Sigmoid colon (tissue), 7 donors: Measurements from ENCODE around the gene CCDC61. TPM values are rescaled to one million over a fixed set of nuclear protein-coding genes. Genes with fewer than 3 reads are reported as not detected.

Experiments used
- DNase-seq: peaks from one replicate; pipeline ENCODE4 v3.0.0-alpha.2; 2019
- H3K27ac ChIP-seq, 4 donors: fragments of 200-600 bp; sonication (generic); one replicate each; pipeline ENCODE4 v1.5.1; 2016 to 2019; ENCODE audit warnings: mild to moderate bottlenecking in 1 of 4
- H3K27me3 ChIP-seq, 3 donors: fragments of 200-600 bp; sonication (generic); one replicate each; pipeline ENCODE4 v1.5.1; 2019; ENCODE audit warnings: mild to moderate bottlenecking in 1 of 3
- H3K36me3 ChIP-seq, 4 donors: fragments of 200-600 bp; sonication (generic); one replicate each; pipeline ENCODE4 v1.5.1; 2016 to 2019
- H3K4me1 ChIP-seq, 4 donors: fragments of 200-600 bp; sonication (generic); one replicate each; pipeline ENCODE4 v1.5.1; 2017 to 2019
- H3K4me3 ChIP-seq, 4 donors: fragments of 200-600 bp; sonication (generic); one replicate each; pipeline ENCODE4 v1.5.1; 2017 to 2019; ENCODE audit warnings: mild to moderate bottlenecking in 2 of 4, moderate library complexity in 1 of 4
- H3K9me3 ChIP-seq, 4 donors: fragments of 200-600 bp in 3 of 4; sonication (generic) in 3 of 4; one replicate each; pipeline versions ENCODE4 v1.5.1 to v1.6.1; 2013 to 2019
- EP300 ChIP-seq, 4 donors: sonication (generic); formaldehyde crosslinking; IDR thresholded peaks; one replicate each; pipeline ENCODE4 v1.6.1; 2017; ENCODE audit warnings: antibody characterized with exemption in 4 of 4
- POLR2A ChIP-seq, 2 donors: fragments of 450-650 bp; IDR thresholded peaks; one replicate each; pipeline ENCODE4 v1.6.1; 2016; ENCODE audit warnings: antibody characterized with exemption in 2 of 2, mild to moderate bottlenecking in 2 of 2, moderate library complexity in 2 of 2
- POLR2AphosphoS5 ChIP-seq, 4 donors: sonication (generic); formaldehyde crosslinking; IDR thresholded peaks; one replicate each; pipeline ENCODE4 v1.6.1; 2017; ENCODE audit warnings: antibody characterized with exemption in 4 of 4
- WGBS, 2 donors: extraction: QIAGEN DNeasy Blood & Tissue Kit; methylation state at CpG; one replicate each; pipeline ENCODE4 v1.1.7; 2013; 5-methylcytosine and 5-hydroxymethylcytosine counted together
- intact Hi-C: fragments of 100-400 bp; cut with DNase I; formaldehyde crosslinking; loops from one replicate; pipeline ENCODE4 v1.15.1; 2023
- polyA plus RNA-seq, 3 donors: library from polyadenylated mRNA; stranded (reverse); fragments of 200-250 nt; gene quantifications; one replicate each; pipeline ENCODE4 v1.2.3, GENCODE V29; 2013
- total RNA-seq, 4 donors: library from RNA; depleted of rRNA; stranded (reverse); fragments of >200 nt; gene quantifications; one replicate each; pipeline ENCODE4 v1.1.0, GENCODE V29; 2016
- TF ChIP-seq, protein P1 (sequence below), 4 experiments: fragments of 450-650 bp in 3 of 4; fragments of 200-600 bp in 1 of 4; IDR thresholded peaks; one replicate each; pipeline ENCODE4 v1.5.1; 2016 to 2019; ENCODE audit warnings: antibody characterized with exemption in 4 of 4, mild to moderate bottlenecking in 3 of 4, moderate library complexity in 2 of 4
- donor health status: healthy with polysubstance abuse.
- donor health status: Bipolar disorder and iron deficiency.
- donor health status: healthy.

Gene CCDC61
- total and polyA plus RNA-seq, 7 donors, result 5.0 to 16.3 (median 10.6) TPM

DNA sequence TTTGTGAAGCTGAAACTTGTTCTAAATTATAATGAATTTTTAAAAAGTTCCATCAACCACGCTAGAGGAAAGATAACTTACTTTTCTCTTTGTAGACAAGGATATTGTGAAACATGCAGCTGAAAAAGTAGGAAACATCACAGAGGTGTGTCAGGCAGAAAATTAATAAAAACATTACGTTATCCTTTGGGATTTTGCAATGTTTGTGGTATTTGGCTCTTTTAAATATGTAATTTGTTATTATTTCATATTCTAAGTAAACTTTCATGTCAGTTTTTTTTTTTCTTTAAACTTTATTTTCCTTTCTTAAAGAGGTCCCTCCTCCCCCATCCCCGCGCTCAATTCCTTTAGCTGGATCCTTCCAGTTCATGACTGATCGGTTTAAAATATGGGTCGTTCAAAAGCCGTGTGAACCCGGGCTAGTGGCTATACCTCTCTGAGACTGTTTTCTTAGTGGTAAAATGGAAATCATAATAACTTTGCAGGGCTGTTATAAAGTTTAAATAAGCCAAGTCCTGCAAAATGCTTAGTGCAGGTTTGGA, 740 bp upstream of the CCDC61 start:
- Histone ChIP-seq H3K27ac (peak overlapping the region in 3 of 4 donors; percentile 26 to 55 (median 46)), H3K36me3 (no peaks in the 10 kb centered on the region)

DNA sequence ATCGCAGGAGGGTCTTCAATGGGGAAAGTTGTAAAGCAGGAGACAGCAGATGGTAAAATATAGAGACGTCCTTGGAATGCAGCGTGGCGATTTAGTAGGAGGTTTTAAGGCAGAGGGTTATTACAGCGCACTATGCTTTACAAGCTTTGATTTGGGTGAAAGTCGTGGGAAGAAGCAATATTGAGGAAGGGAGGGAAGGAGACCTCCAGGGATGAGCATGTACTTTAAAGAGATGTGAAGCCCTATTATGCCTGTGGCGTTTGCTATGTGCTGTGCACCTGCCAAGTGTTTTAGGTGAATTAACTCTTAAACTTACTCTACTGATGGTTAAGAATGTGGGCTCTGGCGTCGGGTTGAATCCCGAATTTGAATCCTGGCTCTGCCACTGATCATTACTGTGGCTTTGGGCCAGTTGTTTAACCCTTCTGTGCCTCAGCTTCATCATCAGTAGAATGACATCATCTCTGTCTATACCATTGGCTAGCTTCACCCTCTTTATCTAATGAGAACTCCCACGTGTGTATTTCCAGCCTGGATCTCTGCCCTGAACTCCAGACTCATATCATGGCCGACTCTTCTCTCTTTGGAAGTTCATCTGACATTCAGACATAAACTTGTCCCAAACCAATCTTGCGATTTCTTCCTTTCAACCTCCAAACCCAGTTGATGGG, 583 bp downstream of the CCDC61 start:
- no peak for TF ChIP-seq POLR2AphosphoS5 (IDR thresholded peaks at IDR 0.05)
- TF ChIP-seq, protein P1, sequence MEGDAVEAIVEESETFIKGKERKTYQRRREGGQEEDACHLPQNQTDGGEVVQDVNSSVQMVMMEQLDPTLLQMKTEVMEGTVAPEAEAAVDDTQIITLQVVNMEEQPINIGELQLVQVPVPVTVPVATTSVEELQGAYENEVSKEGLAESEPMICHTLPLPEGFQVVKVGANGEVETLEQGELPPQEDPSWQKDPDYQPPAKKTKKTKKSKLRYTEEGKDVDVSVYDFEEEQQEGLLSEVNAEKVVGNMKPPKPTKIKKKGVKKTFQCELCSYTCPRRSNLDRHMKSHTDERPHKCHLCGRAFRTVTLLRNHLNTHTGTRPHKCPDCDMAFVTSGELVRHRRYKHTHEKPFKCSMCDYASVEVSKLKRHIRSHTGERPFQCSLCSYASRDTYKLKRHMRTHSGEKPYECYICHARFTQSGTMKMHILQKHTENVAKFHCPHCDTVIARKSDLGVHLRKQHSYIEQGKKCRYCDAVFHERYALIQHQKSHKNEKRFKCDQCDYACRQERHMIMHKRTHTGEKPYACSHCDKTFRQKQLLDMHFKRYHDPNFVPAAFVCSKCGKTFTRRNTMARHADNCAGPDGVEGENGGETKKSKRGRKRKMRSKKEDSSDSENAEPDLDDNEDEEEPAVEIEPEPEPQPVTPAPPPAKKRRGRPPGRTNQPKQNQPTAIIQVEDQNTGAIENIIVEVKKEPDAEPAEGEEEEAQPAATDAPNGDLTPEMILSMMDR (IDR thresholded peaks at IDR 0.05), result no peak
- TF ChIP-seq POLR2A (IDR thresholded peaks at IDR 0.05), result no peak
- TF ChIP-seq EP300 (IDR thresholded peaks at IDR 0.05), result no peak
- Histone ChIP-seq H3K4me3 (peak overlapping the region; percentile 60 to 87 (median 74)), H3K27me3 (peaks cover 0 to 25% (median 10%) of the 10 kb centered on the region in 3 donors), H3K4me1 (peaks cover 0 to 25% (median 22%) of the 10 kb centered on the region in 4 donors), H3K9me3 (no peaks in the 10 kb centered on the region), H3K36me3 (no peaks in the 10 kb centered on the region), H3K27ac (peak overlapping the region; percentile 75 to 85 (median 82))
- 11 to 19% methylated on average over 13 of the region's 13 CpGs for WGBS, 2 donors
- intact Hi-C loops, result loop anchor here (5.0 kb wide), 2 partner anchors 94 to 109 kb away; partner anchors contain the start of genes IRF2BP1 and MYPOP
- DNase-seq, result no peak

More for the DNA sequence above, 740 bp upstream of the CCDC61 start:
- peak overlapping the region; percentile 27 to 87 (median 74) for H3K4me3 ChIP-seq
- peaks cover 0 to 13% (median 10%) of the 10 kb centered on the region in 4 donors for H3K4me1 ChIP-seq
- peaks cover 0 to 12% (median 5%) of the 10 kb centered on the region in 3 donors for H3K27me3 ChIP-seq
- no peak for DNase-seq
- intact Hi-C loops, result no loop called here
- H3K9me3 ChIP-seq, result no peaks in the 10 kb centered on the region
- WGBS, 2 donors, result 6 to 12% methylated on average over 8 of the region's 8 CpGs
- no peak for TF ChIP-seq POLR2AphosphoS5 (IDR thresholded peaks at IDR 0.05)
- TF ChIP-seq, protein P1 (IDR thresholded peaks at IDR 0.05), result no peak
- TF ChIP-seq POLR2A (IDR thresholded peaks at IDR 0.05), result no peak
- TF ChIP-seq EP300 (IDR thresholded peaks at IDR 0.05), result no peak

DNA sequence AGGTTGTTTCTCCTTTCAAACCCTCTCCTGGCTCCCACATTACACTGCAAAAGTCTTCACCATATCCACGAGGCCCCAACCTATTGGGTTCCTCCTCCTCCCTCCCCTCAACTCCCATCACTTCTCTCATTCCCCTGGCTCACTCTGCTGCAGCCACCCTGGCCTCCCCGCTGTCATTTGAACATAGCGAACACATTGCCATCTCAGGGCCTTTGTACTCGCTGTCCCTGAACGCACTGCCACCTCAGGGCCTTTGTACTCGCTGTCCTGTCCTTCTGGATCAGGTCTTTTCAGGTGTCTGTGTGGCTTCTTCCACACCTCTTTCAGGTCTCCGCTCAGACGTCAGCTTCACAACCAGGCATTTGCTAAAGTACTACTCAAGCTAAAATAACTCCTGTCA, 1.7 kb downstream of the CCDC61 start:
- 84 to 88% methylated on average over 8 of the region's 8 CpGs for WGBS, 2 donors
- DNase-seq, result no peak
- no peak for TF ChIP-seq POLR2A (IDR thresholded peaks at IDR 0.05)
- TF ChIP-seq POLR2AphosphoS5 (IDR thresholded peaks at IDR 0.05), result no peak
- TF ChIP-seq, protein P1 (IDR thresholded peaks at IDR 0.05), result no peak
- TF ChIP-seq EP300 (IDR thresholded peaks at IDR 0.05), result no peak
- Histone ChIP-seq H3K9me3 (no peaks in the 10 kb centered on the region), H3K27ac (no peak overlapping the region), H3K27me3 (peaks cover 0 to 26% (median 10%) of the 10 kb centered on the region in 3 donors), H3K4me3 (no peak overlapping the region), H3K4me1 (peaks cover 0 to 27% (median 24%) of the 10 kb centered on the region in 4 donors), H3K36me3 (no peaks in the 10 kb centered on the region)
- intact Hi-C loops, result loop anchor here (5.0 kb wide), 2 partner anchors 95 to 110 kb away; partner anchors contain the start of genes IRF2BP1 and MYPOP

DNA sequence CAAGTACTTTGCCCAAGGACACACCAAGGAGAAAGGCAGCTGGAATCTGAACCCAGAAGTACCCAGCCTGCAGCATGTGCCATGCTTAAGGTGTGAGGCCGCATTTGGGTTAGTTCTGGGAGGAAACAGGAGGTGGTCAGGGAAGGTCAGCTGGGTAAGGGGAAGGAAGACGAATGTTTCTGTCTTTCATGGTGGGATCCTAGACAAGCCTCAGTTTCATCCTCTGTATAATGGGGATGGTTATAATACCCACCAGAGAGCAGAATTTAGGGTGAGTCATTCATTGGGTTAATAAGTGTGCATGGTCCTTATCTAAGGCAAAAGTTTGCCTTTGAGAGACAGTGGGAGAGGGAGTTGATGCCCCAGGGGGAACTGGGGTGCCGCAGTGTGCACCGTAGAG, 3.6 kb downstream of the CCDC61 start:
- H3K9me3 ChIP-seq, result no peaks in the 10 kb centered on the region
- peaks cover 0 to 27% (median 24%) of the 10 kb centered on the region in 4 donors for H3K4me1 ChIP-seq
- no peak for TF ChIP-seq EP300 (IDR thresholded peaks at IDR 0.05)
- TF ChIP-seq, protein P1 (IDR thresholded peaks at IDR 0.05), result no peak
- TF ChIP-seq POLR2A (IDR thresholded peaks at IDR 0.05), result no peak
- no peak for TF ChIP-seq POLR2AphosphoS5 (IDR thresholded peaks at IDR 0.05)
- 93 to 97% methylated on average over 4 of the region's 4 CpGs for WGBS, 2 donors
- no peaks in the 10 kb centered on the region for H3K36me3 ChIP-seq
- H3K4me3 ChIP-seq, result no peak overlapping the region
- DNase-seq, result no peak
- intact Hi-C loops, result loop anchor here (5.0 kb wide), 2 partner anchors 97 to 112 kb away; partner anchors contain the start of genes IRF2BP1 and MYPOP
- H3K27ac ChIP-seq, result no peak overlapping the region
- H3K27me3 ChIP-seq, result peaks cover 0 to 26% (median 10%) of the 10 kb centered on the region in 3 donors
